SKM-1 treated with dmso at 0.1 percent for 144 hours (cell line): ENCODE data around the gene MYRIP.
"Not testable (repeated sequence)": the region's sequence is repeated elsewhere in the genome, so short reads cannot be mapped to it uniquely, and the experiment has no call there.

Experiments
- DNase-seq: peaks from one replicate; lab custom pipeline; 2025; ENCODE audit not compliant: unreplicated experiment; lab: John Stamatoyannopoulos, UW

The MYRIP gene

DNA sequence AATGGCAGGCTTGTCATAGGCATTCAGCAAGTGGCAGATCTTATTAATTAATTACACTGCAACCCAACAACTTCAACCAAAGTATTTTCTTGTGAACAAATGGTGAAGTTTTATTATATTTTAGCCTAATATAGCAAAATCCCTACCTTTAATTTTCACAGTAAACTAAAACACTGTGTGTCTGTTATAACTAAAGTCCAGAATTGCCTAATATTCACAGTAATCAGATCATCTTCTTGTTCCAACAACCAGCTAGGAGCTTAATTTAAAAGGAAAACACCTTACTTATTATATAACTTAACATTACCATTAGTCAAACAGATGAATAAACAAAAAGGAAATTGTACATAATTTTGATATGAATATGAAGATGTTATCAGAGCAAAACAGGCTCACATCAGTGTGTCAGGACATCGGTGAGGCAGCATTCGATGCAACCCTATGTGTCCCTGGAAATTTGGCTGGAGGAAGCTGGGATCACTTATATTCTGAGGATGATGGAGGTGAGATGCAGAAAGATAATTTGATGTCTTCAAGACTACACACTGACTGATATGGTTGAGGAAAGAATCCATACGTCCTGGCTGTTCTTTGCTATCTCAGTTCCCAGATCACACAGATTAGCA is 310.8 kb downstream of the MYRIP start:
- no peak for DNase-seq

DNA sequence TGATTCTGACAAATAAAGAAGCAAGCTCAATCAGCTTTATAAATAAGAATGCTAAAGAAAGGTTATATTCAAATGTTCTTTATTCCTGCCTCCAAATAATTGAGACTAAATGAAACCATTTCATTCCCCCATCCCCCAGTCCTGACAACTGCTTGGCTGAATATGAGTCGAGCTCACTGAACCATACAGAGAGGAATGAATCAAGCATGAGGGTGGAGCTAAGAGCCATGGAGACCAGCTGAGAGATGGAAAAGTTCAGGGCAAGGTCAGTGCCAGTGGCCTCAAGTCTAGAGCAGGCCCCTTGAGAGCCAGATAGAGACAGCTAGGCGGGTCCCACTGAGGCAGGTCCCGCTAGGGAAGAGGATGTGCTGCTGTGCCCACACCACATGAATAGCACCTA is 311.4 kb downstream of the MYRIP start:
- no peak for DNase-seq

GRCh38 chr3:40124918-40125317 is 315.5 kb downstream of the MYRIP start:
- DNase-seq: no peak

DNA sequence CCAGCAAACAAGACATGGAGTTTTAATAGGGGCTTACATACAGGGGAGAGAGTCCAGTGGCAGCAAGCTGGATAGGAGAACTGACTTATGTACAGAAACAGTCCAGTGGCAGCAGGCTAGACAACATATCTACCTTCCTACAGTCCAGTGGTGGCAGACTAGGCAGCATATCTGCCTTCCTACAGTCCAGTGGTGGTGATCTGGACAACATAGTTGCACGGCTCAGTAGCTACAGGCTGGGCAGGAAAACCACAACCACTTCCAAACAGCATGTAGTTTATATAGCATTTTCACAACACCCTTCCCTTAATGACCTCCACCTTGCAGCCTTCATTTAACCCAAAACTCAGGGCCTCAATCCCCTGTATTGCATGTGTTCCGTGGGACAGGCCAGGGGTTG is 318.8 kb downstream of the MYRIP start:
- DNase-seq: no peak

- DNase-seq: no peak
These were observed 320.1 kb downstream of the MYRIP start for GRCh38 chr3:40129510-40129909.

GRCh38 chr3:40129981-40130380 is 320.6 kb downstream of the MYRIP start:
- no peak for DNase-seq

DNA sequence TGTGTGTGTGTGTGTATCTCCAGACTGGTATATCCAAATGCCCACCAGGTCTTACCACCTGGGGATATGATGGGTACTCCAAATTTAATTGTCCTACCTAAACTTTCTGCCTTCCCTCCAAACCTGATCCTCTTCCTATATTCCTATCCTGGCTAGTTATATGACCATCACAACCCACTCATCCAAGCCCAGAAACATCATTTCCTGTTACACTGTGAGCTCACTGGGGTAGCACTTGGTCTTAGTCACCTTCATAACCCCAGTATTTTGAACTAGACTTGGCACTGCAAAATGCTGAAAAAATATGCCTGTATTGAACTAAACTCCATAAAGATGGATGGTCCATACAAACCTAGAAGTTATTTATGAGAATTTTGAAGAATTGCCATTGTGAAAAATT is 321.3 kb downstream of the MYRIP start:
- DNase-seq: no peak

- not testable (repeated sequence) for DNase-seq
These were observed 324.6 kb downstream of the MYRIP start for GRCh38 chr3:40133886-40134575.

DNA sequence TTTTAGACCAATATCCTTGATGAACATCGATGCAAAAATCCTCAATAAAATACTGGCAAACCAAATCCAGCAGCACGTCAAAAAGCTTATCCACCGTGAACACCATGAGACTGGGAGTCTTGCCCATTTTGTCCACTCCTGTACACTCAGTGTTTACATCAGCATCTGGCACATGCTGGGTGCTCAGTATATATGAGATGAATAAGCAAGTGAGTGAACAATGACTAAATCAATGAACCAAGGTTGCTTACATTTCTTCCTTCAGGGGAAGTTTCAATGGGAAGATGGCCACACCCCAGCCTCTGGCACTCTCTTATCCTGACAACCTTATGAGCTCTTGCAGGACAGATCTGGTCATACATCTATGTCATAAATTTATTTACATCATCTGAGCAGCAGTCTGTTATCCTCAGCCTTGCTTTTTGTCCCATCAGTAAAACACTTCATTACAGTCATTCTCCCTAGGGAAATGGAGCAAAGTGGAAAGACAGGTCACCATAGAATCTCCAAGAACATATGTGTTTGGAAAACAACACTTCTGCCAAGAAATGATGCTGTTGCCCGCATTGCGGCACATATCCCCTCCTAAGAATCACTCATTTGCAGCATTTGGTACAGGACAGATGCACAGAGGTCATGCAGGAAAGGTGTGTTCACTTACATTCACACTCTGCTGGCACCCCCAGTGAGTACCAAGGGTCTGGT is 328.3 kb downstream of the MYRIP start:
- no peak for DNase-seq

DNA sequence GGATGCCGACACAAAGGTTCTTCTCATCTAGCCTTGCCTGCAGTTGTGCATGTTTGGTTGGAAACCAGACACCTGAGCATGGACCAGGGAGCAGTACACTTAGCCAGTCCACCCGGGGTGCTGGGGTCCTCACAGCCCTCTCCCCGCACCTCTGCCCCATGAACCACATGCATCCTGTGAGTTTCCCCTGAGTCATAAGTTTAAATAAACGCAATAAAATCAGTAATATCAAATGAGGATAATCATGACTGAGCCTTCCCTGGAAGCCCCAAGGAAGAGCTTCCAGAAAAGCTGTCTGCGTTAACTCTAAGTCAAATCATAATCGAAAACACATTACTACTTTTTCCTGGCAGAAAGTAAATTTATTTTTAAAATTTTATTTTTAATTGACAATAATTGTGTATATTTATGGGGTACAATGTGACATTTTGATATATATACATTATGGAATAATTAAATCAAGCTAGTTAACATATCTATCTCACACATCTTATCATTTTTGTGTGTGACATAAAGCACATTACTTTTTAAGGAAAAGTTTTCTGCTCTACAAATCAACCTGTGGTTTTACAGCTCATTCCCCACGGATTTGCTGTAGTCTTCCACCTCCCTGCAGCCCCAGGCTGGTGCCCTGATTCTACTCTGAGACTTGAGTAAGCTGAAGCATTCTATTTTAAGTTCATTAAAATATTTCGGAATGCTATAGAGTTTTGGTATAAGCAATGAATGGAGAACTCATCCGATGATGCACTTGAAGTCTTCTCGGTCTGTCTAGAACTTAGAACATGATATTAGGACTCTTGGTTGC is 334.1 kb downstream of the MYRIP start:
- DNase-seq: no peak

- DNase-seq: no peak
These were observed 339.4 kb downstream of the MYRIP start for GRCh38 chr3:40148827-40149226.

DNA sequence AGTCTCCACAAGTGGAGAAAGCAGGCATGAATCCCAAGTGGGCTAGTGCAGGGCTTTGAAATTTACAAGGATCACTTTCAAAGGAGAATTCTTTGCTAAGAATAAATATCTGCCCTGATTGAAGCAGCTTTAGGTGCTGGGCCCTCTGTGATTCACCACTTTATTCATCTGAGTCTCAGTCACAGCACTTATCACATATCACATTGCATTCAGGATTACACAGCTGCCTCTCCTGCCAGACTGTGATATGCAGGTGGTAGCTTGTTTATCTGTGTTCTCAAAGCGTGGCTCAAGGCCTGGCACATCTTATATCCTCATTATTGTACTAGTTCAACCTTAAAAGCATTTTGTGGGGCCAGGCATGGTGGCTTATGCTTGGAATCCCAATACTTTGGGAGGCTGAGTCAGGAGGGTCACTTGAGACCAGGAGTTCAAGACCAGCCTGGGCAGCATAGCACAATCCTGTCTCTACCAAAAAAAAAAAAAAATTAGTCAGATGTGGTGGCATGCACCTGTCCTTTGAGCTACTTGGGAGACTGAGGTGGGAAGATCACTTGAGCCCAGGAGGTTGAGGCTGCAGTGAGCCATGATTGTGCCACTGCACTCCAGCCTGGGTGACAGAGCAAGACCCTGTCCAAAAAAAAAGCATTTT is 343.2 kb downstream of the MYRIP start:
- no peak for DNase-seq

GRCh38 chr3:40160933-40161332 is 351.5 kb downstream of the MYRIP start:
- DNase-seq: no peak

DNA sequence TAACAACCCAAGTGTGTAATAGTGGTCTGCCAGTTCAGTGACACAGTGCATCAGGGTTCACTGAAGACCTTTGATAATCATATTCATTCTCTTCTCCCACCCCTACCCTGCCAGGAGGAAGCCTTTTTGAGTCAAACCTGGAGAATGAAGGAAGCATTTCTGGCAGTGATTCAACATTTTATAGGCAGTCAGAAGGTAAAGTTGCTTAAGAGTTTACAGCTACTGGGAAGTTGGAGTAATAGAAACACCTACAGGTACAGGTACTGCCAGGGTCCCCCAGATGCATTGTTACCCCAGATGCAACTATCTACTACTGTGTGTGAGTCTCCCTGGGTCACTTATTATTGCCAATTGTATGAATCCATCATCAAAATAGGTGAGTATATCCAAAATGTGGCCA is 353.2 kb downstream of the MYRIP start:
- DNase-seq: no peak

- DNase-seq: no peak
These were observed 357.6 kb downstream of the MYRIP start for GRCh38 chr3:40166997-40167396.

GRCh38 chr3:40167958-40168357 is 358.5 kb downstream of the MYRIP start:
- no peak for DNase-seq

DNA sequence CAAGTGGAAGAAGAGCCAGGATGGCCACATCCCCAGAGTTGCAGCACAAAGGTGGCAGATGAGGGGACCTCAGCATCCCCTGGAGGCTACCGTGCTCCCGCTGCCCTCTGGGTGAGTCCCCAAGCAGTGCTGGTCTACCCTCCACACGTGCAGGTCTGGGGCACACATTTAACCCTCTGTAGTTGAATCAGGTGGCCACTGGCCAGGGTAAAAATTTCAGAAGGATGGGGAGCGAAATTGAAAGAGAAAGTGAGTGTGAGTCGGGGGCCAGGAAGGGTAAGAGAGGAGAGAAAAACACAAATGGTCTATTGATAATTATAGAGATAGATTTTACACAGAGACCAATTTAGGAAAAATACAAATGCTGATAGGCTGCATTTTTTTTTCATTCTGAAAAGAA is 360.6 kb downstream of the MYRIP start:
- DNase-seq: no peak

GRCh38 chr3:40170395-40170794 is 361.0 kb downstream of the MYRIP start:
- DNase-seq: no peak

DNA sequence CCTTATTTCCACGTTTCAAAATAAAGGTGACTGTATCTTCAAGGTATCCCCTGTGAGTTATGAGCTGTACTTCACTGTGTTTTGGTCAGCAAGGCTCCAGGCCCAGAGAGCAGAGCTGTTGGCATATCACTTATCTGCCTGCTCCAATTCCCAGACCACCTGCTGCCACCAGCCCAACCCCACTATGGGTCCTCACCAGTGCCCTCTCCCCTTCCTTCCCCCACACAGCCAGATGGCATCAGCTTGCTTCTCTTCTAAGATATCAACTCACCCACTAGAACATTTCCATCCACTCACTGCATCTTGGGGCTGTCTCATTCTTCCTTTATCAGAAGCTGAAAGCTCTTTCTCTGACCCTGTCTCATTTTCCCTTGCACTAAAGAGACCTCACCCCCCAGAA is 363.2 kb downstream of the MYRIP start:
- no peak for DNase-seq

GRCh38 chr3:40173227-40173721 is 363.9 kb downstream of the MYRIP start:
- no peak for DNase-seq
